Tibial nerve (tissue), 4 donors: ENCODE data around the gene SDE2.

ENCODE experiments used
- CTCF ChIP-seq, 5 experiments: fragments of 200-600 bp in 3 of 5; fragments of 450-650 bp in 2 of 5; sonication (generic) in 3 of 5; IDR thresholded peaks; one replicate each; pipeline ENCODE4 v1.5.1; 2016 to 2019; ENCODE audit warnings: antibody characterized with exemption in 5 of 5, mild to moderate bottlenecking in 3 of 5, moderate library complexity in 2 of 5
- EP300 ChIP-seq, 2 donors: sonication (generic); formaldehyde crosslinking; IDR thresholded peaks; one replicate each; pipeline ENCODE4 v1.6.1; 2017; ENCODE audit warnings: antibody characterized with exemption in 2 of 2, mild to moderate bottlenecking in 1 of 2
- POLR2A ChIP-seq, 2 donors: fragments of 450-650 bp; IDR thresholded peaks; one replicate each; pipeline ENCODE4 v1.6.1; 2017; ENCODE audit warnings: antibody characterized with exemption in 2 of 2, mild to moderate bottlenecking in 2 of 2, moderate library complexity in 2 of 2

GRCh38 chr1:226034482-226034881 is 35.3 kb upstream of the SDE2 start:
- TF ChIP-seq POLR2A (IDR thresholded peaks at IDR 0.05) (no peak), CTCF (IDR thresholded peaks at IDR 0.05) (no peak), EP300 (IDR thresholded peaks at IDR 0.05) (peak; percentile 58 to 87)
